Measurements from ENCODE around the gene MEF2A.

Gene MEF2A

DNA sequence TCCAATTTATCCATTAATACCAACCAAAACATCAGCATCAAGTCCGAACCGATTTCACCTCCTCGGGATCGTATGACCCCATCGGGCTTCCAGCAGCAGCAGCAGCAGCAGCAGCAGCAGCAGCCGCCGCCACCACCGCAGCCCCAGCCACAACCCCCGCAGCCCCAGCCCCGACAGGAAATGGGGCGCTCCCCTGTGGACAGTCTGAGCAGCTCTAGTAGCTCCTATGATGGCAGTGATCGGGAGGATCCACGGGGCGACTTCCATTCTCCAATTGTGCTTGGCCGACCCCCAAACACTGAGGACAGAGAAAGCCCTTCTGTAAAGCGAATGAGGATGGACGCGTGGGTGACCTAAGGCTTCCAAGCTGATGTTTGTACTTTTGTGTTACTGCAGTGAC, 146.6 kb downstream of the MEF2A start:
- H3K79me2 ChIP-seq (ENCODE audit: low read length) = no peaks in the 10 kb centered on the region
- H3K4me3 ChIP-seq (ENCODE audit: low read length) = no peak overlapping the region
- TF ChIP-seq EZH2 (optimal IDR thresholded peaks at IDR 0.05; ENCODE audit: low read depth, low read length) = no peak
- TF ChIP-seq EZH2phosphoT487 (IDR thresholded peaks at IDR 0.05; ENCODE audit: low read length) = no peak
- TF ChIP-seq, protein P1, sequence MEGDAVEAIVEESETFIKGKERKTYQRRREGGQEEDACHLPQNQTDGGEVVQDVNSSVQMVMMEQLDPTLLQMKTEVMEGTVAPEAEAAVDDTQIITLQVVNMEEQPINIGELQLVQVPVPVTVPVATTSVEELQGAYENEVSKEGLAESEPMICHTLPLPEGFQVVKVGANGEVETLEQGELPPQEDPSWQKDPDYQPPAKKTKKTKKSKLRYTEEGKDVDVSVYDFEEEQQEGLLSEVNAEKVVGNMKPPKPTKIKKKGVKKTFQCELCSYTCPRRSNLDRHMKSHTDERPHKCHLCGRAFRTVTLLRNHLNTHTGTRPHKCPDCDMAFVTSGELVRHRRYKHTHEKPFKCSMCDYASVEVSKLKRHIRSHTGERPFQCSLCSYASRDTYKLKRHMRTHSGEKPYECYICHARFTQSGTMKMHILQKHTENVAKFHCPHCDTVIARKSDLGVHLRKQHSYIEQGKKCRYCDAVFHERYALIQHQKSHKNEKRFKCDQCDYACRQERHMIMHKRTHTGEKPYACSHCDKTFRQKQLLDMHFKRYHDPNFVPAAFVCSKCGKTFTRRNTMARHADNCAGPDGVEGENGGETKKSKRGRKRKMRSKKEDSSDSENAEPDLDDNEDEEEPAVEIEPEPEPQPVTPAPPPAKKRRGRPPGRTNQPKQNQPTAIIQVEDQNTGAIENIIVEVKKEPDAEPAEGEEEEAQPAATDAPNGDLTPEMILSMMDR (IDR thresholded peaks at IDR 0.05; ENCODE audit: low read length) = no peak
- peaks cover 6% of the 10 kb centered on the region; the same call in 1 of the 2 replicates for H3K4me1 ChIP-seq (ENCODE audit: low read length)
- no peak overlapping the region for H3K4me2 ChIP-seq (ENCODE audit: low read depth, low read length)
- no peak overlapping the region for H3K27ac ChIP-seq (ENCODE audit: low read length)
- DNase-seq = no peak
- H3F3A ChIP-seq (ENCODE audit: insufficient read depth, low read length) = no peaks in the 10 kb centered on the region
- H3K36me3 ChIP-seq (replicated peaks; ENCODE audit: insufficient read depth, low read length) = no peaks in the 10 kb centered on the region
- H3K27me3 ChIP-seq (replicated peaks; ENCODE audit: insufficient read depth, low read length) = no peaks in the 10 kb centered on the region
- no peaks in the 10 kb centered on the region for H3K9me3 ChIP-seq (replicated peaks; ENCODE audit: insufficient read depth, low read length)
- no peak overlapping the region for H3K9ac ChIP-seq (ENCODE audit: low read length)
- no peak overlapping the region for H2AFZ ChIP-seq (ENCODE audit: low read length)
- H3K9me2 ChIP-seq (replicated peaks; ENCODE audit: insufficient read depth, low read length) = no peaks in the 10 kb centered on the region
- no peaks in the 10 kb centered on the region for H4K20me1 ChIP-seq (ENCODE audit: insufficient read depth, low read length)

DNA sequence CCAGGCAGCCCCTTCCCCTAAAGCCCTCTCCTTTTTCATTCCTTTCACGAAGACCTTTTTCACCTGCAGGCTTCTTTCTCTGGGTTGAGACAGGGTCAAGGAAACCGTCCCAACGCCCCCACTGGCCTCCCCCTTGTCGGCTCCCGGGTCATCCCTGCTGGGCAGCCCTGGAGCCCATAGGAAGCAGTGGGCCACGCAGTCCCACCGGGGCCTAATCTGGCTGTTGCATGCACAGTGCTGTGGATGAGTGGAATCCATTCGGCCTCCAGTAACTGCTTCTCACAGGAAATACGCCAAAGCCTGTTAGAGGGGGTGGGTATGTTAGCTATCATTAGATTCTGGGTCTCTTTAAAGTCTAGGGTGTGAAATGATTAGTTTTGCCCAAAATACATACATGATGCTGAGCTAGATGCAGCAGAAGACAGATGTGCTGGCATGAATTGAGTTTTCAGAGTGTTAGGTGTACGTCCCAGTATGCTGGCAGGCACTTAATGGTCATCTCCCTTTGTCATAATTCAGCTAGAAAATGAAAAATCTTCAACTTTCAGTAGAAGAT, 150.8 kb downstream of the MEF2A start:
- no peak for DNase-seq
- Histone ChIP-seq H3K36me3 (replicated peaks; ENCODE audit: insufficient read depth, low read length) (no peaks in the 10 kb centered on the region), H3K9me3 (replicated peaks; ENCODE audit: insufficient read depth, low read length) (no peaks in the 10 kb centered on the region), H3K9ac (ENCODE audit: low read length) (no peak overlapping the region), H3K9me2 (replicated peaks; ENCODE audit: insufficient read depth, low read length) (no peaks in the 10 kb centered on the region), H3F3A (ENCODE audit: insufficient read depth, low read length) (peaks cover 18% of the 10 kb centered on the region), H4K20me1 (ENCODE audit: insufficient read depth, low read length) (no peaks in the 10 kb centered on the region), H3K27ac (ENCODE audit: low read length) (no peak overlapping the region), H2AFZ (ENCODE audit: low read length) (no peak overlapping the region), H3K79me2 (ENCODE audit: low read length) (no peaks in the 10 kb centered on the region), H3K27me3 (replicated peaks; ENCODE audit: insufficient read depth, low read length) (no peaks in the 10 kb centered on the region), H3K4me1 (ENCODE audit: low read length) (peaks cover 19% of the 10 kb centered on the region), H3K4me2 (ENCODE audit: low read depth, low read length) (no peak overlapping the region), H3K4me3 (ENCODE audit: low read length) (no peak overlapping the region)
- TF ChIP-seq EZH2 (optimal IDR thresholded peaks at IDR 0.05; ENCODE audit: low read depth, low read length) (no peak), EZH2phosphoT487 (IDR thresholded peaks at IDR 0.05; ENCODE audit: low read length) (no peak)
- TF ChIP-seq, protein P1 (IDR thresholded peaks at IDR 0.05; ENCODE audit: low read length) = no peak

DNA sequence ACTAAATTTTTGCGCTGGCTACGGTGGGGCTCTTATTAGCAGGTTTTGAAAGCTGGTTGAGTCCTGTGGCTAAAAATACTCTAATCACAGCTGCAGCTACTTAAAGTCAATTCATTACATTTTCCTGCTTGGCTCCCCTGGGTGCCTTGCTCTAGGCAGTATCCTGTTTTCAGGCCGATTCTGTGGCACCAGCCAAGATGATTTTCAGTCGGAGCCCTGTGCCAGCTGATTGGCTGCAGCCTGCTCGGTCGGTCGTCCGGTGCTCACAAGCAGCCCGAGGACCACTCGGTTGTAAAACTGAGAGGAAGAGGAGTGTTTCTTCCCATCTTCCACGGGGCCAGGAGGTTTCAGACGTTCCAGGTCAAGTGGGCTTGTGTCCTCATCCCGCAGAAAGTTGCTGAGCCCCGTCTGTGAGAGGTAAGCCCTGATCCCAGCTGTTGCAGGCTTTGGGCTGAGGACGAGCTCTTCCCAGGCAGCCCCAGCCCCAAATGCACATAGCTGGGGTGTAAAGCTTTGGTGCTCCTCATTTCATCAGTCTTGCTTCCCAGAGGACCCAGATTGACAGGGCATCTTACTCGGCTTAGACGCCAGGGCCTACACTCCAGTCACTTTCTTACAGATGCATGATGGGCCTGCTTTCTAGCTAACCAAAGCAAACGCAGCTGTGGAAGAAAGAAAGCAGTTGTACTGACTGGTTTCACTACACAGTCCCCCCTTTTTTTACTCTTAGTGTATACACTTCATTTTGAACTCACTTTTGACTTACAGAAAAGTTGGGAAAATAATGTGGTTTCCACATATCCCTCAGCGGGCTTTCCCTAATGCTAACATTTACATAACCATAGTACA, 151.6 kb downstream of the MEF2A start:
- no peak overlapping the region for H3K9ac ChIP-seq (ENCODE audit: low read length)
- no peak overlapping the region for H3K4me2 ChIP-seq (ENCODE audit: low read depth, low read length)
- DNase-seq = no peak
- H3K27me3 ChIP-seq (replicated peaks; ENCODE audit: insufficient read depth, low read length) = no peaks in the 10 kb centered on the region
- TF ChIP-seq EZH2phosphoT487 (IDR thresholded peaks at IDR 0.05; ENCODE audit: low read length) = no peak
- TF ChIP-seq, protein P1 (IDR thresholded peaks at IDR 0.05; ENCODE audit: low read length) = no peak
- no peak for TF ChIP-seq EZH2 (optimal IDR thresholded peaks at IDR 0.05; ENCODE audit: low read depth, low read length)
- H3K4me1 ChIP-seq (ENCODE audit: low read length) = peaks cover 19% of the 10 kb centered on the region
- H3F3A ChIP-seq (ENCODE audit: insufficient read depth, low read length) = peaks cover 18% of the 10 kb centered on the region
- no peaks in the 10 kb centered on the region for H3K9me3 ChIP-seq (replicated peaks; ENCODE audit: insufficient read depth, low read length)
- no peak overlapping the region for H3K4me3 ChIP-seq (ENCODE audit: low read length)
- no peaks in the 10 kb centered on the region for H3K9me2 ChIP-seq (replicated peaks; ENCODE audit: insufficient read depth, low read length)
- H4K20me1 ChIP-seq (ENCODE audit: insufficient read depth, low read length) = no peaks in the 10 kb centered on the region
- H3K36me3 ChIP-seq (replicated peaks; ENCODE audit: insufficient read depth, low read length) = no peaks in the 10 kb centered on the region
- H2AFZ ChIP-seq (ENCODE audit: low read length) = no peak overlapping the region
- no peaks in the 10 kb centered on the region for H3K79me2 ChIP-seq (ENCODE audit: low read length)
- H3K27ac ChIP-seq (ENCODE audit: low read length) = no peak overlapping the region
